HG03097 (cell line): ENCODE results near the gene ADAM8.
"Not testable (repeated sequence)": the region's sequence is repeated elsewhere in the genome, so short reads cannot be mapped to it uniquely, and the experiment has no call there.

ENCODE experiments used
- ATAC-seq: cut with Tn5 transposase; IDR thresholded peaks from one replicate; pipeline ENCODE4 v1.9.1; 2021; ENCODE audit not compliant: unreplicated experiment, low FRiP score

ADAM8 gene

DNA sequence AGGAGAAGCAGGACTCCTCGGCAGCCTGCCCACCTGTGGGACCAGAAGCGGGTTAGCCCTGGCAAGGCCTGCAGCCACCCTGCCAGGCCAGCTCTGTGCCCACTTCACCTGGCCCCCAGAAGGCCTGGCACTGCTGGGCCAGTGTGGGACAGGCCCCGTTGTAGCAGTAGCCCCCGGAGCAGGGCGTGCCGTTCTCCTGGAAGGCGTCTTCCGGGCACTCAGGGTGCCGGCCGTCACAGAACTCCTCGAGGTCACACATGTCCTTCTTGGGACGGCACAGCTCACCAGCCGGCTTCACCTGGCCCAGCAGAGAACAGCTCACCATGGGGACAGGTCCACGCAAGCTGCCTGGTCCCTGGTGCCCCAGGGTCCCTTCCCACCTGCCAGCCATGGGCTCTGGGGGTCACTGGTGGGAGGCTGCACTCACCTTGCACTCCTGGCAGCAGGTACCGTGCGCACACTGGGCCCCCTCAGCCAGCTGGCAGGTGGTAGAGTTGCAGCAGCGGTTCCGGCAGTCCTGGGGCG is 5.8 kb downstream of the ADAM8 start:
- no peak for ATAC-seq

DNA sequence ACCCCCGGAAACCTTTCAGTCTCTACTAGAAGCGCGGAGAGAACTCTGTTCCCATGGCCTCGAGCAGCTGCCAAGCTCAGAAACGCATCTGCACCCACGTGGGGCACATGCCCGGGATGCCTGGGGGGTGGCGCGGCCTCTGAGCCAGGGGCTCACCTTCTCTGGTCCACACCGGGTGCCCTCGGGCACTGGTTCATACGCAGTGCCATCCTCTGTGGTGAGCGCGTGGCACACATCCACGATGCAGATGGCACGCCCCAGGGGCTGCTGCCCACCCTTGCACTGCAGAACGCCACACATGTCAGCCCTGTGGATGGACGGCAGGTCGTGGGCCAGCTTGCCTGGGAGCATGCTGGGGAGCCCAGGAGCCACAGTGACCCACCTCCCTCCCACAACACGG is 6.5 kb downstream of the ADAM8 start:
- ATAC-seq = no peak

DNA sequence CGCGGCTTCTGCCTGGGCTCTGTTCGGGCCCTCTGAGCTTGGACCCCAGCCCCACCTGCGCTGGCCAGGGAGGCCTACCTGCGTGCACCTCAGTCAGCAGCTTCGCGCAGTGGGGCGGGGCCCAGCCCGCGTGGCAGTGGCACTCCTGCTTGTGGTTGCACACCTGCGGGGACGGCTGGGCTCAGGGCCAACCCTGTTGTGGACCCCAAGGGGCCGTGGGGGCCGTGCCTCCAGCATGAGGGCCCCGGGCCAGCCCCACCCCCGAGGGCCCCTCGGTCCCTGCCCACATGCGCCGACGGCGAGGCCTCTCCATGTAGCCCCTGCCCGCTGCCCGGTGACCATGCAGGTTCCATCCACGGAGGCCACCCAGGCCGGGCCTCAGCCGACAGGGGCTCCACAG is 7.3 kb downstream of the ADAM8 start:
- no peak for ATAC-seq

DNA sequence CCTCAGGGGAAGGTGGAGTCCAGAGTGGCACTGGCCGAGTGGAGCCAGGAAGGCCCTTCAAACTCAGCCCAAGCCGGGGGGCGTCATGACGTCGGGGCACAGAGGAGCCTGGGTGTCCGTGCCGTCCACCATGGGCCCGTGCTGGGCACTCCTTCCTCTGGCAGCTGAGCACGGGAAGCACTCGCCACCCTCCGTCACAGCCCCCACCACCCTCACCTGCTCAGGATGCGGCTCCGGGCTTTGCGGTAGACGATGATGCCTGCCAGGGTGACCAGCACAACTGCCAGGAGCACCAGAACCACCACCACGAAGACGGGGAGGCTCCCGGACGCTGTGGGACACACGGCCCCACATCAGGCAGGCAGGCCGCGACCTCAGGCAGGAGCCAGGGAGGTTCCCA is 8.1 kb downstream of the ADAM8 start:
- no peak for ATAC-seq

DNA sequence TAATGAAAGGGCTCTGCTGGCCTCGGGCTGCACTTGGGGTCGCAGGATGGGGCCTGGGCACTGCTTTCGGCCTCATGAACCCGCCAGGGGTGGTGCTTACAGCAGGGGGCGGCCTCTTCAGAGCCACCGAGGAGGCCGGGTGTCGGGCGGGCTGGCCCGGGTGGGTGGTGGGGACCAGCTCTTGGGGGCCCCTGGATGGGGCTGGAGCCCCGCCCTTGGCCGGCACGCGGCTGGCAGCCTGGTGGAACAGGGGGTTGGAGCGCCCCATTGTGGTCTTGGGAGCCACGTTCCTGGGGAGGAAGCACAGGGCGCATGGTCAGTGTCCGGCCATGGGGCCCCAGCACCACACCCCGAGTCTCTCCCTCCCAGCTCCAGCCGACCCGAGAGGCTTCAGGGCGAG is 8.8 kb downstream of the ADAM8 start:
- ATAC-seq = no peak

DNA sequence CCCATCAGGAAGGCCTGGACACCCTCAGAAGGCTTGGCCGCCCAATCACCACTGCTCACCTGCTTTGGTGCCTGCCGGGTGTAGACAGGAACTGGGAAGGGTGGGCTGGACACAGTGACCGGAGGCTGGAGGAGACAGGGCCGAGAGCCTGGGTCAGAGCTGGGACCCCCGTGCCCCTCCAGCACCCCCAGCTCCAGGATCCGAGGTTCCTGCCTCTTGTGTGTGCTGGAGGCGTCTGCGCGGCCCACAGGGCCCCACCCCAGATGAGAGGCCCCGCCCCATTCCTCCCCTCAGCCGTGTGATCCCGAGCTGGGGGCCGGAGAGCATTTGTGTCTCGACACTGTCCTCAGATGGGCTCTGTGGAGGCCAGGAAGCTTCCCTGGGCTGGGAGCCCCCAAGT is 9.4 kb downstream of the ADAM8 start:
- ATAC-seq = no peak

DNA sequence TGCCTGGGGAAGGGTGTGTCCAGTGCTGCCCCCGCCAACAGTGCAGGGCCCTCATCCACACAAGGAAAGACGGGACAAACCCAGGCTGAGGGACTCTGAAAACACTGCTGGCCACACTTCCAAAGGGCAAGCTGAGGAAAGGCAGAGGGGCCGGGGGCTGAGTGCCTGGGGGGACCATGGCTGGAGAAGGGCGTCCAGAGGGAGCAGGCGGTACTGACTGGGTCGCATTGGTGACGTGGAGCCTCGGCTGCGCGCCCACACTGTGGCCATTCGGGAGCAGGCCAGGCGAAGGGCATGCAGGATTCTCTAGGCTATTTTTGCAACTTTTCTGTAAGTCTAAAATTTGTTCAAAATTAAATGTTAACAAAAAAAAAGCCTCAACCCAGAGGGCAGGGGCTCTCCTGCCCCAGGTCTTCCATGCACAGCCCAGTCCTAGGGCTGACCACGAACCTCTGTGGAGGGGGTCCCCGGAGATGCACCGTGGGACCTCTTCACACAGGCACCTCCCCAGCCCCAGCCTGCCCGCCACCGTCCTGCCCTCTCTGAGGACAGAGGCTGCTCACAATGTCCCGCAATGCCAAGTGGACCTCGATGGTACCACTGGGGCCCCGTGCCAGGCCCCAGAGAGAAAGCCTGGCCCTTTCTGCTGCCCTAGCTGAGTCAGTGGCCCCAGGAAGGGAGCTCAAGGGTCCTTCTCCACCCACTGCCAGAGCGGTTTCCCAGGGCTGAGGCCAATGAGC is 10.4 kb downstream of the ADAM8 start:
- ATAC-seq = no peak

DNA sequence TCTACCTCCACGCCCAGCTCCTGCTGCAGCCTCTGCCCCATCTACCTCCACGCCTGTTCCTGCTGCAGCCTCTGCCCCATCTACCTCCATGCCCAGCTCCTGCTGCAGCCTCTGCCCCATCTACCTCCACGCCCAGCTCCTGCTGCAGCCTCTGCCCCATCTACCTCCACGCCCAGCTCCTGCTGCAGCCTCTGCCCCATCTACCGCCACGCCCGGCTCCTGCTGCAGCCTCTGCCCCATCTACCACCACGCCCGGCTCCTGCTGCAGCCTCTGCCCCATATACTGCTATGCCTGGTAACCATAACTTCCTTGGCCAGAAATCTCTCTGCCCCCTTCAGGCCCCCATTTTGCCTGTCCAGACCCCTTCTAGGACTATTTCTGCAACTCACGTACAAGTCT is 11.6 kb downstream of the ADAM8 start:
- ATAC-seq = not testable (repeated sequence)

DNA sequence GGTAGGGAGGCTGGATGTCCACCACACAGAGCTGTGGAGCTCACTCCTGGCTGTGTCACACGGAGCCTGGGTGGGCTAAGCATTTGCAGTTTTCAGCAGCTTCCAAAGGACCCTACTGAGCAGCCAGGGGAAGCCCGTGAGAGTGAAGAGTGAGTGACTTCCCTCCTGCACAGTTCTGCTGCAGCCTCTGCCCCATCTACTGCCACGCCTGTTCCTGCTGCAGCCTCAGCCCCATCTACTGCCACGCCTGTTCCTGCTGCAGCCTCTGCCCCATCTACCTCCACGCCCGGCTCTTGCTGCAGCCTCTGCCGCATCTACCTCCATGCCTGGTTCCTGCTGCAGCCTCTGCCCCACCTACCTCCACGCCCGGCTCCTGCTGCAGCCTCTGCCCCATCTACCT is 12.2 kb downstream of the ADAM8 start:
- ATAC-seq = no peak

DNA sequence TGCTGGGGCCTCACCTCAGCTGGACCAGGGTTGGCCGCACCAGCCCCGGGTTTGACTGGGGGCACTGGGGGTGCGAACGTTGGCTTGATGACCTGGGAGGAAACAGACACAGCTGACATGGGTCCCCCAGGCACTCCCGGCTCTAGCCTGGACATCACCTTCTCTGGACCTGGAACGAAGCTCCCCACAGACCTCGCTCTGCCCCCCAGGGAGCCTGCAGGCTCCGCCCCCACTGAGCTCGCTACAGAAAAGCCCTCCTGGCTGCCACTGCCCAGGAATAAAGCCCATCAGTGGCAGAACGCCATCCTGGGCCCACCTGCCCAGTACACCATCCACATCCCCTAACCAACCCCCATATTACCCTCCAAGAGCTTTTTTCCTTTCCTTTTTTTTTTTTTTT is 13.0 kb downstream of the ADAM8 start:
- no peak for ATAC-seq

DNA sequence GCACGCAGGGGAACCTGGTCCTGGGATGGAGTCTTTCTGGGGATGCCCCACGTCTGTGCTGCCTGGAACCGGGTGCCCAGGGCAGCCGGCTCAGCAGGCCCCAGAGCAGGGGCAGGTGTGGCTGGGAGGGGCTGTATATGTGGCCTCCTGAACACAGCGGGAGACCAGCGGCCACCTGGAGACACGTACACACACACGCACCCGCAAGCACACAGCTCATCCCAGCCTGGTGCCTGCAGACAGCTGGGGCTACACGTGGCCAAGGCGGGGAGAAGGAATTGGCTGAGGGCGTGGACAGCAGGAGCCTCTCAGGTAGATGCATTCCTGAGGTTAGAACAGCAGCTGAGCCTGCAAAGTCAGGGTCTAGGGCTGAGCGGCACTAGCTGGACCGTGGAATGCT is 14.0 kb downstream of the ADAM8 start:
- no peak for ATAC-seq

DNA sequence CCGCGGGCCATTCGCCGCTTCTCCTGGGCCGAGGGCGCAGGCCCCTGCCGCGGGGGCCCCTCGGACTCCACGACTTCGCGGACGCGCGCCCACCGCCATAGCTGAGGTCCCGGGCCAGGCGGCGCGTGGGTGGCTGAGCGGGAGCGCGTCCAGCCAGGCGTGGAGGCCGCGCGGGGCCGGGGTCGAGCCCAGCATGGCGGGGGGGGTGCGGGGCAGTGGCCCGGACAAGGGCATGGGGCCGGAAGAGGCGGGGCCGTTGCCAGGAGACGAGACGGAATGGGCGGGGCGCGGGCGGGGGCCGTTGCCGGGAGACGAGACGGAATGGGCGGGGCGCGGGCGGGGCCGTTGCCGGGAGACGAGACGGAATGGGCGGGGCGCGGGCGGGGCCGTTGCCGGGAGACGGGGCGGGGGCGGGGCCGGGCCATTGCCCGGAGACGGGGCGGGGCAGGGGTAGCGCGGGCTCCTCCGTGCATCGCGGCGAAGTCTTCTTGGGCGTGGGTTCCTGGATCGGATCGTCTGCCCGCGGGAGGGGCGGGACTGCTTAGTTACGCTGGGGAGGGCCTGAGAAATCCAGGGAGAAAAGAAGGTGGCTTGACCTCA is 14.8 kb downstream of the ADAM8 start:
- ATAC-seq = peak; percentile 29

DNA sequence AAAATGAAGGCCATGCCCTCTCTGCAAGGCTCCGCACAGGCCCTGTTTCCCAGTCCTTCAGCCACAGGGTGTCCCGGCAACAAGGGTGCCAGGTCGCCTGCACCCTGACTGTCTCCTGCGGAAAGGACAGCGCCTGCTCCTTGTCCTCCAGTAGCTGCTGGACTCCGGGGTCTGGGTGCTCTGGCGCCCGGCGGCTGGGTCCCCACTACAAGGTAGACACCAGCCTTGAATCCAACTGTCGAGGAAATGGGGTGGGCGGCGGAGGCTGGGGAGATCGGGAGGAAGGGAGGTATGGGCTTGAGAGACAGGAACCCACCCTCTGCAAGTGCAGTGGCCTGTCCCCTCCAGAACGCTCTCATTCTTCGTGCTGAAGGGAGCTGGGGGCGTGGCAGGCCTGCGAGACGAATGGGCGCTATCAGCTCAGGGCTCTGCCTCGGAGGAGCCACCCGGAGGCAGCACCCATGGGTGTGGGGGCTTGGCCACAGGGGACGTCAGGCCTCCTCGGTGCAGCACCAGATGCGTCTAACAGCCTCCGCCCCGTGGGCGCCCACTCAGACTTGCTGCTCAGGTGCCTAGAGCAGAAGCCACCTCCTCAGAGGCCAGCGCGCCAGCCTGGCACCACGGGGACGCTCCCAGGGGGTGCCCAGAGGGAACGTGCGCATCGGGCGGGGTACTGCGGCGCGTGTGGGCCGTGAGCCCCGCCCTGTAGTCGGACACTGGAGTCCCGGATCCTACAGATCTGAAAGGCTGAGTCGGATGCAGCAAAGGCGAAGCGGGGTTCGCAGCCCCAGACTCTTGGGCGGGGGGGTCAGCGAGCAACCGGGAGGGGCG is 15.6 kb downstream of the ADAM8 start:
- ATAC-seq = no peak

DNA sequence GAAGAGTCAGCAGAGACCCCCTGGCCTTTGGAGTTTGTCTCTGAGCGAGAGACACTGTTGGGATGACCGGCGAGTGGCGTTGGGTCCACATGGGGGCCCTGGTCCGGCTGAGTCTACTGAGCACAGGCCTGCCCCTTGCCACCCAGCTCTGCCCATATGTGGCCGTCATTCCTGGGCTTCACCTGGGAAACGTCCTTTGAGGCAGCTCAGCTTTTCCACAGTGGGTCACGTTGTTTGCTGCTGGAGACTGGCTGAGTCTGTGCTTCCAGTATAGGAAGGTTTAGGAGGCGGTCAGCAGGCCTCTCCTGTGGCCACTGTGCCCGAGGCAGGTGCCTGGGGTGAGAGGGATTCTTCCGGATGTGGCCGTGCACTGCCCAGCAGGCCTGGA is 17.1 kb downstream of the ADAM8 start:
- no peak for ATAC-seq

DNA sequence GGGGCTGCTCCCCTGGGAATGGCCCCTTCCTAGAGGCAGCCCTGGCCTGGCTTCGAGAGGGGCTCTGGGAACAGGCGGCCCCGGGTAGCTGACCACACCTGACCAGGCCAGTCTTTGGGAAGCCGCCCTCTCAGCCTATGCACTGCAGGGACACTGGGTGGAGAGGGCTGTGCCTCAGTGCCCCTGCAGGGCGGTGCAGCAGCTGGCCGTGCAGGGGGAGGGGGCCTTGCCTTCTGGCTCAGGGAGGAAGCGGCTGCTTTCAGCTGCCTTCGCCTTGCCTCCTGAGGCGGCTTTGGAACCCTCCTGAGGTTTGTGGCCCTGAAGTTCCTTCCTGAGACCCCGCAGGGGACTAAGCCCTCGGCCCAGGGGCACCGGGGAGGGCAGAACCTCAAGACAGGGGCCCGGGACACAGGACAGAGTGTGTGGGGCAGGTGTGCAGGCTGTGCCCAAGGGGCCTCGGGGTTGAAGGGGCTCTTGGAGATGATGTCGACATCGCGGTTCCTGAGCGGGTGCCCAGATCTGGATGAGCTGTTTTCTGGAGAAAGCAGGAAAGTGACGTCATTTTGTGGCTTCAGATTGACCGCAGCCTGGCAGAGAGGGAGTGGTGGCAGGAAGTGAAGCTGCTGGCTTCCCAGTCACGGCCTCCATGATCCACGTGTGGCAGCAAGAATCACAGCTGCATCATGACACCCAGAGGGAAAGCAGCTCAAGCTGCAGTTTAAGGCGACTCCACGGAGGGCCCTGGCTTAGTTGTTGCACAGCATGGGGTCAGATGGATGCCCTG is 17.7 kb downstream of the ADAM8 start:
- ATAC-seq = no peak

DNA sequence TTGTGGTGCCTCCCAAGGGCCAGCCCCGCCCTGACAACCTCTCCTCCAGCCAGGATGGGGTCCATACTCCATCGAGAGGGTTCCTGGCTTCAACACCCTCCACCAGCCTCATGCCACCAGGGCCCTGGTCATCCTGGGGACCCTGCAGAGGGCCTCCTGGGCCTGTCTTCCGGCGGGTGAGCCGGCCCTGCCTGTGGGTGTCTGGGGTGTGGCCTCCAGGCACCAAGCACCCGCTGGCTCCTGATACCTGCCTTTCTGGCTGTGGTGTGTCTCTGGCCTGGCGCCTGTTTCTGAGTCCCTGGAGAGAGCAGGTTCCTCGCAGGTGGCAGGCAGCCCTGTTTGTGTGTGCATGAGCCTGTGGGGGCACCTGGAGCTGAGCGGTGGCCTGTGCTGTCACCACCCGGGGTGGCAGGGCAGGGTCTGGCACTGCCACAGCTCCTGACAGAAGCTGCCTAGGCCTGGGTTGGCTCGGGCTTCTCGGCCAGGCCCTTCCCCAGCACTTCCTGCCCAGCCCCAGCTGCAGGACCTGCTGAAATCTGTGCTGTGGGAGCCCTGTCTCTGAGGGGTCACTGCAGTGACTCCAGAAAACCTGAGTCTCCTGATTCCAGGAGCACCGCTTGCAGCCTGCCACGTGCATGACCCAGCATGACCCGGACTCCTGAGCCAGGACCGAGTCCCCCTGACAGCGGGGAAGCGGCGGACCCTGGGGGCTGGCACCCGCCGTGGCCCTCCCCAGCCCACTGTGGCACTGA is 18.4 kb downstream of the ADAM8 start:
- ATAC-seq = no peak

DNA sequence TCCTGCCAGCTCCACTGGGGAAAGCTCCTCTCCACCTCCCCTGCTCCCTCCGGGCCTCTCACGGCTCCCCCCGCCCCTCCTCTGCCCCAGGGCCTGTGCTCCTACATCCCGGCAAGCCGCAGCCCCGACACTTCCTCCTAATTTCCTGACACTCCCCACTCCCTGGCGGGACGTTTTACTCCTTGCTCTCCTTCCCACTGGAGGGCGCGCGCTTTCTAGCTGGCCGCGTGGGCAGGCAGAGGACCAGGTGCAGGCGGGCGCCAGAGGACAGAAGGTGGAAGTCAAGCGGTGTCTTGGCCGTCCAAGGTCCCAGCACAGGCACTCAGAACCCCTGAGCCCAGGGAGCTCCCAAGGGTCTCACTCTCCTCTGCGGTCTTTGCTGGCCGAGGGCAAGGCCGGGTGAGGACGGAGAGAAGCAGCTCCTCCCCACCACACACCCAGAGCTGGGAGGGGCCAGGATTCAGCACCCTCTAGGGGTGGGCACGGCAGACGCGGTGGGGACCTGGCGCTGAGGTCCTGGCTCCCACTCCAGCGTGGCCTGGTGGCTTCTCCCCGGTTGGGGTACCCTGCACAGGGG is 19.1 kb downstream of the ADAM8 start:
- no peak for ATAC-seq

DNA sequence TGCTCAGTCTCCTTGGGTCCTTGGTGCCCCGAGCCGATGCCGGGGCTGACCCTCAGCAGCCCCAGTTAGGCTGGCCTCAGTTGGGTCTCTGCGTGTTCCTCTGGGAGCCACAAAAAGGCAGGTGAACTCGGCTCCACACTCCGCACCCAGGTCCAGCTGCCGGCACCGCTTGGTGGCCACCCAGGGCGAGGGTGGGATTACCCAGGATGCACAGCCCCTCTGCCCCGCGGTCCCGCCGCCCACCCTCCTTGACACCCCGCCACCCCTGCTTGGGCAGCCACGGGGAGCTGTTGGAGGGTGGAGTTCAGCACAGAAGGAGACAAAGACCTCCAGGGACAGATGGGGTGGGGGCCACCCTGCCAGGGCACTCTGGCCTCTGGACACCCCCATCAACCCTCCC is 21.3 kb downstream of the ADAM8 start:
- no peak for ATAC-seq

DNA sequence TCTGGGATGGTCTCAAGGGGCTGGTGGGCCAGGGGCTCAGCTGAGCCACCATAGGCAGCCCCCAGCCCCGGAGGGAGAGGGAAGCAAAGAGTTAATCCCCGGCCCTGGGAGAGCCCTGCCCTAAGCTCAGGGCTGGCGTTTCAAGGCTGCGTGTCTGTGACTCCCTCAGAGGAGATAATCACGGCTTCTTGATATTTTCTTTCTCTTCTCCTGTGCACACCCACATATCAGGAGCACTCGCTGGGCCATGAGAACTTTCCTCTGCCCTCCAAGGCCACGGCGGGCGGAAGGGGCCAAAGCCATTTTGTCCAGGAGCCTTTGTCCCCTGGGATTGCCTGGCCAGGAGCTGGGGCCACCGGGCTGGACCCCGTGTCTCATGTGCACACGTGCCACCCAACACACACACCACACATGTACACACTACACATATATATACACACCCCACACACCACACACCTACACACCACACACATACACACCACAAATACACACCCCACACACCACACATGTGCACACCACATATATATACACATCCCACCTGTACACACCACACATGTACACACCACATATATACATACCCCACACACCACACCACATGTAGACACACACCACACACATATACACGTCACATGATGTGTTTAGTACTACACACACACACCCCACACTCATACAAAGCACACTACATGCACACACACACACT is 22.1 kb downstream of the ADAM8 start:
- ATAC-seq = no peak
